OCI-M1 (cell line): ENCODE measurements around the gene ABCG8.
"Not testable (repeated sequence)": the region's sequence is repeated elsewhere in the genome, so short reads cannot be mapped to it uniquely, and the experiment has no call there.

Experiments
- DNase-seq: peaks from one replicate; lab custom pipeline; 2025; lab: John Stamatoyannopoulos, UW

ABCG8 gene

DNA sequence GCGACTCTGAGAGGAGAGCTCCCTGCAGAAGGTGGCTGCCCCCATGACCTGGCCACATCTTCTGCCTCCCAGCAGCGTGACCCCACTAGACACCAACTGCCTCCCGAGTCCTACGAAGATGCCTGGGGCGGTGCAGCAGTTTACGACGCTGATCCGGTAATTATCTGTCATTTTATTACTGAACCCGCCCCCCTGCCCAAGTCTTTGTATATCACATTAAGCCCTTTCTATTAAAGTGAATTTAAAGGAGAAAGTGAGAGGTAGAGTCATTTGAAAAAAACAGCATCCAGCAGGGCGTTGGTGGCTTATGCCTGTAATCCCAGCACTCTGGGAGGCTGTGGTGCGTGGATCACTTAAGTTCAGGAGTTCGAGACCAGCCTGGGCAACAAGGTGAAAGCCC, 33.4 kb downstream of the ABCG8 start:
- no peak for DNase-seq

DNA sequence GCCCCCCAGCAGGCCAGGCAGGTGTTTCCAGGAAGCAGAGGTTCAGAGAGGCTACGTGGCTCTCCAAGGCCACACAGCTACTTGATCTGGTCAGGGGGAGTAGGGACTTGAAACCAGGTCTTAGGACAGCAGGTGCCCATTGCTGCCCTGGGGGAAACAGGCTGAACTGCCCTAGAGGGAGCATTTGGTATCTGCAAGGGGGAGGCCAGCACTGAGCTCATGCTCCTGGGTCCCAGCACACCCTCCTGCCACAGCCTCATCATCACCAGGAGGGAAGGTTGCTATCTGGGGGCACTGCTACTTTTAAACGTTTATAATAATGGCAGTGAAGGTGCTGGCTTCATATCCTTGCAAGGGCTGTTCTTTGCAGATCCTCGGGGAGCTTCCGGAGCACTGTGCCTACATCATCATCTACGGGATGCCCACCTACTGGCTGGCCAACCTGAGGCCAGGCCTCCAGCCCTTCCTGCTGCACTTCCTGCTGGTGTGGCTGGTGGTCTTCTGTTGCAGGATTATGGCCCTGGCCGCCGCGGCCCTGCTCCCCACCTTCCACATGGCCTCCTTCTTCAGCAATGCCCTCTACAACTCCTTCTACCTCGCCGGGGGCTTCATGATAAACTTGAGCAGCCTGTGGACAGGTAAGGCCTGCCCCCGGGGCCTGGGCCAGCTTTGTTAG, 36.1 kb downstream of the ABCG8 start:
- DNase-seq: no peak

DNA sequence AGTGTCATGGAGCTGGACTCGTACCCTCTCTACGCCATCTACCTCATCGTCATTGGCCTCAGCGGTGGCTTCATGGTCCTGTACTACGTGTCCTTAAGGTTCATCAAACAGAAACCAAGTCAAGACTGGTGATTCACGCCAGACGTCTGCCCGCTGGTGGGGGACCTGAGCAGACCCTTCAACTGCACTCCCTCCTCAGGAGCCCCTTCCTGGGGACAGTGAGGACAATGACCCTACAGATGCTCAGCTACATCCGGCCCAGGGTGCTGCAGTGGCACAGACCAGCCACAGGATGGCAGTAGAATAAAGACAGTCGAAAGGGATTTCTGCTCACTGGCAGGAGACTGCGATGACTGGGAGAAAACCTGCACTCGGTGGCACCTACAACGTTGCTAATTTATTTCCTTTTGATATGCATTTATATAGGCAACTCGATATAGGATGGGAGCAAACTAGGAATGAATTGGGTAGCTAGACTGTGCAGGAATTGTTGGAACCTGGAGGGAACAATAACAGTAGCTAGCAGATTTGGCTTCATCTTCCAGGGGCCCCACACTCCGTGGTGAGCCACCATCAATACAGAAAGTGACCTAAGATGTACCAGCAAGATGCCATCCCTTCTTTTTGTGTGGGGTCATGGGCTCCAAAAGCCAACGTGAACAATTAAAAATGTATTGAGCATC, 39.2 kb downstream of the ABCG8 start:
- DNase-seq: peak; percentile 85

DNA sequence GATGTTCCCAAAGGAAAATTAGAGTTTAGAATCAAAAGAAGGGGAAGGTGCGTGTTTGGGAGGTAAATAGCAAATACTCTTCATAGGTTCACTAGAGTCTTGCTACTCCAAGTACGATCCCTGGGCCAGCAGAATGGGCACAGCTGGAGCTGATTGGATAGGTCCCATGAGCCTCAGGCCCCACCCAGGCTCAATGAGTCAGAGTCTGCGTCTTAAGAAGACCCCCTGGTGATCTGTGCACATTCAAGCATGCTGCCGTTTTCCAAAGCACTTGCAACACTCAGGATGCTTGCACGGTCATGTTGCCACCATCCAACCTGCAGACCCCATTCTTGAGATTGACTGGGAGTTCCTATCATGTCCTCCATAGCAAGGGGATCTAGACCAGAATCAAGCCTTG, 40.5 kb downstream of the ABCG8 start:
- DNase-seq: no peak

DNA sequence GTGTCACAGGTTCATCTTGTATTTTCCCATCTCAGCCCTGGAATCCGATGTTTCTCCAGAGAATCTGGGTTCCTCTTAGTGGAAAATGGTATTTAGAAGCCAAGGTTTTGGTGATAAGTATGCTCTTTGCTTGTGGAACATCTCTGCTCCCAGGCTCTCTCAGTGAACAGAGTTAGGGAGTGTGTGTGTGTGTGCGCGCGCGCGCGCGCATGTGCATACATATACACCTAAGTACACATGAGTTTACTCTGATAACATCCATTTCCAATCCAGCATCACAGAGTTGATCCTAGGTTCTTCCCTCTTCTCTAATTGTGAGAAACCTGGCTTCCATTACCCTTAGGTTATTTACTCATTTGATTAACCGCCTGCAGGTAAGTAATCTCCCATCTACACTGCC, 41.7 kb downstream of the ABCG8 start:
- no peak for DNase-seq

DNA sequence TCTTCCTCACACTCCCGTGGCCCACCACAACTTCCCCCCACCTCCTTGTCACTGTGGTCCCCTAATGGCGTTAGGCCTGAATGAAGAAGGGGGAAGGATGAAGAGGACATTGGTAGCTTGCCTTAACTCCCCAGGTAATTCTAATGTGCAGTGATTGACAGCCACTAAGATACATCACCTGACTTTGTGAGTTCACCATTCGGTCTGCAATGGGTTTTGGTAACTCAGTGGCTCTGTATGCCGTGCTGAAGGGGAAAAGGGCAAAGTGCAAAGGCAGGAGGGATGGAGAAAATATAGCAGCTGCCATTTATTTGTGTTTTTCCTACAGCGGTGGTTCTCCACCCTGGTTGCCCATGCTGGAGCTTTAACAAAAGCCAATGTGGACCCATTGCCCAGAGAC, 42.2 kb downstream of the ABCG8 start:
- no peak for DNase-seq

DNA sequence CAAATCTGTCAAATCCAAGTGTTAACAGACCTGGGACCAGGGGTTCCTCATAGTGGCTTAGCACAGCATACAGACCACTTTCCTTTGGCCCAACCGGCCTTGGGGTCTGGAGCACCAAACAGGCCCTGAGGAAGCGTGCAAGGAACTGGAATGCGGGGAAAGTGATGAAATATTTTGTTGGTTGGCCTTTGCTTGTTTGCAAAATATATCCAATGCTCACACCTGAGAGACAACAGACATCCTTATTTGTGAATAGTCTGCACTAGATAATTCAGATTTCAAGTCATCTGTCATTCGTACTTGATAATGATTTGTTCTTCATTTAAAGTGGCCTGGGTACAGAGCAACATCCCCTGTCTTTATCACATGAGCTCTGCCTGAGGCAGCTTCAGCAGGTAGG, 43.5 kb downstream of the ABCG8 start:
- no peak for DNase-seq

DNA sequence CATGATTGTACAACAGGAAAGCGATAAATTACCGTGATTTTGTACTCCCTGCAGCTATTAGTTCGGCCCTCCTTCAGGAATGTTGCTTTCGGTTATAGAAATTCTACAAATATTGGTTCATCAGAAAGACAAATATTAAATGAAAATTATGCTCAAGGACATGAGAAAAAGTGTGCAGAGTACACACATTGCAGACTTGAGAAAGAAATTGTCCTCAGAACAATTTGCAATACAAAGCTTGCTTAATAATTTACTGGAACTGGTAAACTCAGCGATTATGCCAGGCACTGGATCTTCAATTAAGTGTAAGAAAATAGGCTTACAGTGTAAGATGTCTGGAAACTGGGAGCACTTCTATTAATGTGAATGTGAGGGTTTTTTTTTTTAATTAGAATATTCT, 45.9 kb downstream of the ABCG8 start:
- DNase-seq: no peak

DNA sequence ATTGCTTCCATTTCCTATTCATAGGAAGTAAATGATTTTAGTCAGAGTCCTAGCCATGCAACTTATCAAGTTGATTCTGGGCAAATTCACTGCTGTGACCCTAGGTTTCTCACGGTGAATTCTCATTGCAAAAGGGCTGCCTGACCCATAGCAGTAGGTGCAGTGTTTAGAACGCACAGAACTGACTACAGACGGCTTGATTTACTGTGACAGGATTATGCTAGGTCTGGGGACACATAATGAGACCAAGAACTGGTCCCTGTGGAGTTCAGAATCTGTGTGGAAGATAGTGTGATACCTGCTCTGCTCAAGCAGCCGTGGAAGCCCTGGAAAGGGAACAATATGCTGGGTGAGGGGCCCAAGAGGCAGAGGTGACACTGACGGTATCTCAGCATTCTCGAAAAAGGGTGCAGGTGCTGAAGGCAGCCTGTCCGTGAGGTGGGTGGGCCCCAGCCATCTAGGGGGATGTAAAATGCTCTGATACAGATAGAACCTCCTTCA, 46.4 kb downstream of the ABCG8 start:
- no peak for DNase-seq

DNA sequence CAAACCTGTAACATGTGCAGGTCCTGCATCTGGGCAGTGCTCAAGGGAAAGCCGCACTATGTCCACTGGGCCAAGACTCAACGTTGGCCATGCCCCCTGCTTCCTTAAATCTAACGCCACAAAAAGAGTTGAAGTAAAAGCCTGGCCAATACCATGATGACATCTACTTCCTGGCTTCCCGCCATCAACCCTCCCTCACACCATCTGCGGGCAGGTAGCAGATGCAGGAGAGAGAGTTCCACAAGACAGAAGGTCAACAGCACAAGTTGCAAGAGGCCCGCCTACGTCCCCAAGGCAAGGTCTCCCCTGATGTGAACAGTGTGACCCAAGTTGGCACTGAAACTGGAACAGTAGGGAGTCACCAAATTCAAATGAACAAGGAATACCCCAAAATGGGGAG, 48.4 kb downstream of the ABCG8 start:
- DNase-seq: no peak

DNA sequence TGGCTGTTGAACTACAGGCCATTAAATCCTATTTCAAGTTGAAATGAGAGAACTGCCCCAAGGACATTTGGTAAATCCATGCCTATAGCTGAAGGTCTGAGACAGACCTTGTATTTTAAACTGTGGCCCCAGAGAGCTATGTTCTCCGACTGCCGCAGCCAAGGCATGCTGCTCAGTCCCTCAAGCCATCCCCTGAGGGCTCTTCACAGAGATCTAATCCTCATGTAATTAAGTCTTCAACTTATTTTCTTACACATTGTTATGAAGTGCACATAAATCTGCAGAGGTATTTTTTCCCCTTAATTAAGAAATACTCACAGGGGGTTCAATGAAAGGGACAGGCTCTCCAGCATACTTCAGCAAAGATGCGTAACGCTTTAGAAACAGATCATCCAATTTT, 50.6 kb downstream of the ABCG8 start:
- no peak for DNase-seq

DNA sequence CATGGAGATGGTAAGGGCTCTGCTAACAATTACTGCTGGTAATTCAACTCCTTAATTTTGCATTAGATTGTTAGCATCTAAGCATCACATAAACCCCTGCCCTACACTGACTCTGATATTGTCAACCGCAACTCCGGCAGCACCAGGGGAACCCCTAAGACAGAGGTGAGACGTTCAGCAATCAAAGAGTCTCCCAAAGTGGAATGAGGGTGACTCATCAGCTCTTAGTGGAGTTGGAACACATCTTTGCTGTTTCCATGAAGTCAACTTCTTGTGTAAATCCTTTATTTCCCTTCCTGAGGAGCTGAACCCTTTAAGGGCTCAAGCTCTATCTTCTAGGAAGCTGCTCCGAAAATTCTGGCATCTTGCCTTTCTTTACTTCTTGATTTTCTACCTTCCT, 52.1 kb downstream of the ABCG8 start:
- no peak for DNase-seq

DNA sequence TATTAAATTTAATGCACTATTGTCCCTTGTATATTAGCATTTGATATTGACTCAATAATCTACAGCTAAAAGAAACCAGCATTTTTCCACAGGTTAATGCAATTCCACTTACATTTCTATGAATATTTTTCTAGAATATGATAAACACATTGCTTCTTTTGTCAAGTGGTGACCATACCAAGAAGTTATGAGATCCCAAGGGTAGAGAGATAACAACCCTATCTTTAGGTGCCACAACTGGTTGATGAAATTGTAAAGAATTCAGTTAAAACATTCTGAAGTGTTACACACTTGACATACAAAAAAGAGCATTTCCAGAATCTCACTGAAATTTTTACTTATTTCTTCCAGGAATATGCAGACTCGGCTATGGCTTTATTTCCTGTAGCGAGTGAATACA, 56.0 kb downstream of the ABCG8 start:
- peak; percentile 71 for DNase-seq

DNA sequence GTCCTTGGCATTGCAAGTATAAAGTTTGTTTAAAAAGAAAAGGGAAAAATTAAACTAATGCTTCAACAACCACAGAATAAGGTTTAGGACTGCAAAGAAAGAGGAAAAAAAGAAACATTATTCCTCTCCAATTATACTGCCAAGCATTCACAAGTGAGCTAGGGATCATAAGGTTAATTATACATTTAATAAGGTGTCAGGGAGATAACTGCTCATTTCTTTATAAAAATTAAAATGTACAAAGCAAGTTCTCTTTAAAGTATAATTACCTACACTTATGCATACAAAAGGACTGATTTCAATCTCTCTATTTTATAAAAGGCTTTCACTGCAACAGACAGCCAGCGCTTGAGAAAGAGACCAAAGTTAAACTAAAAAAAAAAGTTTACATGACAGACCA, 58.1 kb downstream of the ABCG8 start:
- DNase-seq: no peak

DNA sequence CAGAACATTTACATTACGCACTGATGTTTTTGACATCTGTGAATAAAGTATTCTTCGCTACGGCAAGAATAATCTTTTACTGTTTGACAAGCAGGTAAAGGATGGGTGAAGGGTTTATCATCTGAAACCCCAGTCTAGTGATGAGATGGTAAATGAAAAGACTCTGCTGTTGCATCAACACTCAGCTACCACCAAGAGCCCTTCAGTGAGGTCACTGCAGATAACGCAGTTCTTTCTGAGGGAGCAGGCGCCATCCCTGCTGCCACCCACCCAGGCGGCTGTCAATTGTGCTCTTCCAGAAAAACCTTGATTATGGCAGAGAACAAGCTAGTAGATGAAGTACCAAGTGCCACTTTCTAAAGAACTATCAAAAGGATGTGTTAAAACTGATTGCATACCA, 58.7 kb downstream of the ABCG8 start:
- DNase-seq: no peak

DNA sequence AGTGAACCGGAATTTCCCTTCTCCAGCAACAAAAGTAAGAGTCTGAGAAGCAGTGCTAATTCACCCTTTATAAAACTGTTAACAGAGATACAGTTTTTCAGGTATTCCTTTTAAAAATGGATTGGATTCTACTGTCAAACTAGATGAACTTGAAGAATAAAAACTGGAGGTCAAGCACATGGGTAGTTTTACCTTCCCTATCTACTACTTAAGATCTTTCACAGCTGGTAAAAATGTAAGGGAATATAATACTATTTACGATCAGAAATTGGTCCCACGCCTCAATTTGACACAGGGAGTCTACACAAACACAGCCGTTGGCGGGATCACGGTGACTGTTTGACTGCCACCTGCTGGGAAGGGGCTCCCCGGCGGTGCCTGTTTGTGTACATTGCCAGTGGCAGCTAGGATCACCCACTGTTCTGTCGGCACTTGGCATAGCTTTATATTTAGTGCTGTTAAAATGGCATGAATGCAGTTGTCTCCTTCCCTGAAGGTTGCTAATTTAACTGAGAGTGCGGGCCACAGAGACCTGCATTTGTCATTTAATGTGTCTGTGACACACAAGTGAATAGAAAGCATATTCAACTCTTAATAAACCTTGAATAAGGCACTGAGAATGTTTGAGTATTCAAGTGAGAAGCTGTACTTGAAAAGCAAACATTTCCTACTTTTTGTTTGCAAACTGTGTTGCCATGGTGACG, 59.5 kb downstream of the ABCG8 start:
- DNase-seq: no peak

DNA sequence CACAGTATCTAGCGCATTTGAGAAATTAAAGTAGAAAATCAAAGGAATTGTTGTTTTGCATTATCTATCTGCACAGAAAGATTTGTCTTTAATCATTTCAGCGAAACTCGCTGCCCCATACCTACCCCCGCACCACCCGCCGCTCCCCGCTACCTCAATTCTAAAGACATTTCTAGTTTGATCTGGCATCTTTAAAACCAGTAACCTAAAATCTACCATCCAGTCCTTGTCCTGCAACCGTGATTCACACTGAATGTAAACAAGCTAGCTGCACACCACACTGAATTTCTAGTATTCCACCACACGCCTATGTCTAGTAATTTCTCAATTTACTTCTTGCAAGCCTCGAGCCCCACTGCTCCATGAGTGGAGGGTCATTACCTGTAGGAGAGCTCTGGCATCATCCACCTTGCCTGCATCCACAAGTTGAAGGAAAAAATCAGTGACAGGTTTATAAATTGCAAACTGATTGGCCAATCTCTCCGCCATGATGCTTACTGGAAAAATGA, 60.1 kb downstream of the ABCG8 start:
- no peak for DNase-seq

DNA sequence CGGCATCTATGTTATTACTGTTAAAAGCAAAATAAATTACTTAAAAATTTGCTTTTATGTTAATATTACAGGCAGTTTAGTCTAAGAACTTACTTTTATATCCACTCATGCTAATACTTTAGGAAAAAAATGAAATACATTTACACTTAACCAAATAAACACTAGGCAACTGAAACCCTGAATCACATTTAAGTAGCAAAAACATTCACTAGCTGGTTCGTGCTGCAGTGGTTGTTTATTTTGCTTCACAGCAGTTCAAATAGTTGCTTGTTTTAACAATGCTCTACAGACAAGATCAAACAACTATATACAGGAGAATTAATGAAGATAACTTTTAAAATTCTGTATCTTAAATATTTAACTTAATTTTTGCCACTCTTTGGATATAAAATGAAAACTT, 60.8 kb downstream of the ABCG8 start:
- DNase-seq: no peak

DNA sequence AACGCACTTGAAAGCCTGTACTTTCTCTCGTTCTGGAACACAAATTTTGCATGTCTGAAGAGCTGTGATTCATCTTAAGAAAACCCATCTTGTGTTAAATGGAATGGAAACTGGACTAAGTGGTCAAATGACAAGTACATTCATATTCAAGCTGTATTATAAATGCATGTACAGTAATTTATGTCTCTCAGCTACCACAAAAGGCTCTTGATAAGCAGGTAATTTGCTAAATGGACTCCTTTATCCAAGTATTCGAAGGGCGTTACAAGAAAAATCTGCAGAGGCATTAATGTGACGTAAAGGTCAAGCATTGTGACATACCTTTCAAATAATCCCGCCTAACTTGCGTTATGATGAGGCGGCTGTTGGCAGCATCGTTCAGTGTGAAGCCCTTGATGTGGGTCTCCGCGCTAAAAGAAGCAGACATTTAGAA, 66.6 kb downstream of the ABCG8 start:
- DNase-seq: no peak

DNA sequence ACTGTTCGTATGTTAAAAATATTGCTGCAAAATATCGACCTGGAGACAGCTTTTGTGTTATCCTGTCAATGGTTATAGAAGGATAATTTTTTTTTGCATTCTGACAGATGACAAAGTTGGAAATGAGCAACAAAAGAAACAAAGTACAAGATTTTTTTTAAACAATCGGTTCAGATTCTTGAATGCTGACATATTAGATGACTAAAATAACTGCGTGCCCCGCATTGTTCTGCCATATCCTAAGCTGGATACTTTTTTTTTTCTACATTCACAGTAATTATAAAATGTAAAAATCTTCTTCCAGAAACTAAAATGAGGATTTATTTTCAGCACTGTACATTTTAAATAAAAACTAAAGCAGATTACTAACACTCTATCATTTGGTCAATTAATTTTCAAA, 67.1 kb downstream of the ABCG8 start:
- DNase-seq: no peak

DNA sequence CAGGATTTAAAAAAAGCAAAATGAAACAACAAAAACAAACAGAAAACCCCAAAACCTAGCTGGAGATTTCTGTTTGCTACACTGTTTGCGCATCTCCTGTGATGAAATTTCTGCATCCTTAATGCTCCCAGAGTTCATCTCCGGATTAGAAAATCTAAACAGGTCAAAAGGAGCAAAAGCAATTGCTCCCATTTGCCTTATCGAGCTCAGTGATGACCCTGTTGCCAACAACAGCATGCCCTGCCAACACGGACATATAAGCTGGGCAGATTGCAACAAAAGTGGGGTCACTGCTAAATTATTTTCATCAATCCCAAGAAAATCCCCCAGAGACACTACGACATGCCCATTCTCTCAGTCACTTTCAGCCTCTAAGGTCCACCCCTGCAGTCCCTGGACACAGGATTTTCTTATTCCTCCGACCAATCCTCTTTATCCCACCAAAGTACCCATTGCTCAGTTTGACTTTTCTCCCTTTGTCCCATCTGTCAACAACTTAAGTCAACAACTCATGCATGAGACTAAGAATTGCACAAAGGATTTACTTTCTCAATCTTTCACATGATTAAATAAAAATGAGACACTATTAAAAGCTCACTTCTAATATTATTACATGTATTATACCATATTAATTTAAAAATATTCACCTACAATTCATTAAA, 67.8 kb downstream of the ABCG8 start:
- DNase-seq: no peak

DNA sequence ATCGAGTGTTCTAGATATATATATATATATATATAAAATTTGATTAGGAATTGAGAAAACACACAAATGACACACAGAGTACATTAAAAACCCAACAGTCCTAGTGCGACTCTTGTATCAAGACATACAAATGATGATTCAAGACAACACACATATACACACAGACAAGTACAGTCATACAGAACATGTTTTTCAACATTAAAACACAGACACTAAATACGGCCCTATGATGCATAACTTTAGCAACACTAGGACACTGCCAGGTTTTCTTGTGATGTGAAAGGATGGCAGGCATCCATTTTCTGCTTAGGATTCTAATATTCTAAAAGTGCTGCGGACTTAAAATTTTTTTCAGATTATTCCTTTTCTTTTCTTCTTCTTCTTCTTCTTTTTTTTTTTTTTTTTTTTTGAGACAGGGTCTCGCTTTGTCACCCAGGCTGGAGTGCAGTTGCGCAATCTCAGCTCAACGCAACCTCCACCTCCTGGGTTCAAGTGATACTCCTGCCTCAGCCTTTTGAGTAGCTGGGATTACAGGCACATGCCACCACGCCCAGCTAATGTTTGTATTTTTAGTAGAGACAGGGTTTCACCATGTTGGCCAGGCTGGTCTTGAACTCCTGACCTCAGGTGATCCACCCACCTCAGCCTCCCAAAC, 72.5 kb downstream of the ABCG8 start:
- DNase-seq: not testable (repeated sequence)
